SH-SY5Y (cell line): Measurements from ENCODE around the gene GNPAT.

Experiments
- GATA2 ChIP-seq: IDR thresholded peaks from 2 replicates; pipeline ENCODE4 v1.6.1; 2011; ENCODE audit warnings: mild to moderate bottlenecking, low read depth, low read length
- GATA3 ChIP-seq: IDR thresholded peaks from 2 replicates; pipeline ENCODE4 v1.6.1; 2011; ENCODE audit warnings: low read depth, mild to moderate bottlenecking, low read length, moderate library complexity

Gene GNPAT

DNA sequence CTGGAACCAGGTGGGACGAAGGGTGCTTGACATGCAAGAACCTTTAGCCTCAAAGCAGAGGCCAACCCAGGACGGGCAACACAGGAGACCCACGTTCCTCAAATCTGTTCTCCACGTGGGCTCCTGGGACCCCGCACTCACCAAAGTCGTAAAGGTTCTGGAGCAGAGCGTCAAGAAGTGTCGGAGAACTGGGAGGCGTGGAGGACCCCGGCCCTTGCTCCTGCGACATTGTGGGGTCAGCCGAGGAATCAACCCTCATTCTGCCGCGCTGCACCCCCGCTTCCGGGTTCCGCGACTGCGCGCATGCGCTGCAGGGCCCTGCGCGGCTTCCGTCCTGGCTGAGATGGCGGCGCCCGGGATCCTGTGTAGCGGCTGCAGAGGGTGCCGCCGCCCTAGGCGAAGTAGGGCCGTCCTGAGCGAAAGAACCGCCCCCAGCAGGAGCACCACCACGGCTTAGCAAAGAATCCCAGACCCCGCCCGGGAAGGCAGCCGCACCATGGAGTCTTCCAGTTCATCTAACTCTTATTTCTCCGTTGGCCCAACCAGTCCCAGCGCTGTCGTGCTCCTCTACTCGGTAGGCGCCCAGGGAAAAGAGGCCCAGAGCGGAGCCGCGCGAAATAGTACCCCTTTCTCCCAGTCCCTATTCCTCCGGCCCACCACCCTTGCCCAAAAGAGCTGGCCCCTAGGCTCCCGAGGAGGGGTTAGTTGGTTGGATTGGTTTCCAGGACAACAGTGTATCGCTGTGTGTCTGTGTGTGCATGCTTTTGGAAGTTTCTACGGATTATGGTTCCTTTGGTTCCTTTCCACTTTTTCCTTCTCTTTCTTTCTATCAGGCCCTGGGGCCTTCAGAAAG, at the start of gene GNPAT:
Gene GNPAT, plus strand, starts transcription at position 330 of the 853 bp plus-strand sequence. Its CDS starts 167 bp downstream, at position 497.
- TF ChIP-seq GATA2 (no peak), GATA3 (no peak)

DNA sequence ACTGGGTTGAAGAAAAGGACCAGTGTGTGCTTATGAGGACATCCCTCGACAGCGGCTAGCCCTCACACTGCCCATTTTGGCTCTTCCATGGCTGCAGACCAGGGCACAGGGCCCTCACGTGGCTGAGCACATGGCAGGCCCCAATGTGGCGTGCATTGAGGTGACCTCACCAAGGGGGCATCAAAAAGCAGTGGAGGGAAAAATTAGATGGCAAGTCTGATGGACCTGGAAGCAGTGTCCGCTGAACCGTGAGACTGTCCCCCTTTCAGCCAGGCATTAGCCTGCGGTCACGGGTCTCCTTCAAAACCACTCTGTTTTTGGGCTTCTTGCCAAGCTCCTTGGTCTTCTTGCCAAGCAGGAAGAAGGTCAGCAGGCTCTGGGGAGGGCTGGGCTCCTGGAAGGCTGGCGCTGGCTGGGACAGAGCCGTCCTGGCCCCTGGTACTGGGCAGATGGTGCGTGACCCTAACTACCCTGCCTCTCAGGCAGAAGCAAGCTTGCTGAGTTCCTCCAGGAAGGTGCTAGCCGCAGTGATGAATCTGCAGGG, 48.3 kb upstream of the GNPAT start:
- no peak for TF ChIP-seq GATA2
- TF ChIP-seq GATA3 = no peak

DNA sequence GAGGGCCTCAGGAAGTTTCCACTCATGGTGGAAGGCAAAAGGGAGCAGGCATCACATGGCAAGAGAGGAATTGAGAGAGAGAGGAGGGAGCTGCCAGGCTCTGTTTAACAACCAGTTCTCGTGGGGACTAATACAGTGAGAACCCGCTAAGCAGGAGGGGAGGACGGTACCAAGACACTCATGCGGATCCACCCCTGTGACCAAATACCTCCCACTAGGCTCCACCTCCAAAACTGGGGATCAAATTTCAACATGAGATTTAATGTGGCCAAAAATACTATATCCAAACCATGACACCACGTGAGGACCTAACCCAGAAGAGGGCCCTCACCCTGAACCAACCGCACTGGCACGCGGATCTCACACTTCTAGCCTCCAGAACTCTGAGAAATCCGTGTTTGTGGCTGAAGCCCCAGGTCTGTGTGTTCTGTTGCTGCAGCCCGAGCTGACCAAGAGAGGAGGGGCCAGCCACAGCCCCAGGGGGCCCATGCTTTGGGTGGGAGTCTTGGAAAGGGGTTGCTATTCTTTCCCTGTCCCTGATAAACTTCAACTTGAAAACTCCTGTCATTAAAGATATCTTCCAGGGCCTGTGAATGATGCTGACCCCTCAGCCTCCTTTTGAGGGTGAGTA, 47.2 kb upstream of the GNPAT start:
- TF ChIP-seq GATA3 (no peak), GATA2 (no peak)

DNA sequence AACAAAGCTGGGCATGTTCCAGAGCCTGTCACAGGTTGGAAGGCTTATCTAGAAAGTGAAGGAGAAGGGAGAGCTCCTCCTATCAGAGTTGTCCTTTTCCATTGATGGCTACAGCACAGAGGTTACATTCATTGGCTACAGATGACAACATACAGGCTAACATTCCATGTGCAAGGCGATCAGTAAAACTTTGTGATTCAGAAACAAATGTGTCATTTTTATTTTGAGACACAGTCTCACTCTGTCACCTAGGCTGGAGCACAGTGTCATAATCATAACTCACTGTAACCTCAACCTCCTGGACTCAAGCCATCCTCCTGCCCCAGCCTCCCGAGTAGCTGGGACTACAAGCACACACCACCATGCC, 46.6 kb upstream of the GNPAT start:
- TF ChIP-seq GATA3 (no peak), GATA2 (no peak)

DNA sequence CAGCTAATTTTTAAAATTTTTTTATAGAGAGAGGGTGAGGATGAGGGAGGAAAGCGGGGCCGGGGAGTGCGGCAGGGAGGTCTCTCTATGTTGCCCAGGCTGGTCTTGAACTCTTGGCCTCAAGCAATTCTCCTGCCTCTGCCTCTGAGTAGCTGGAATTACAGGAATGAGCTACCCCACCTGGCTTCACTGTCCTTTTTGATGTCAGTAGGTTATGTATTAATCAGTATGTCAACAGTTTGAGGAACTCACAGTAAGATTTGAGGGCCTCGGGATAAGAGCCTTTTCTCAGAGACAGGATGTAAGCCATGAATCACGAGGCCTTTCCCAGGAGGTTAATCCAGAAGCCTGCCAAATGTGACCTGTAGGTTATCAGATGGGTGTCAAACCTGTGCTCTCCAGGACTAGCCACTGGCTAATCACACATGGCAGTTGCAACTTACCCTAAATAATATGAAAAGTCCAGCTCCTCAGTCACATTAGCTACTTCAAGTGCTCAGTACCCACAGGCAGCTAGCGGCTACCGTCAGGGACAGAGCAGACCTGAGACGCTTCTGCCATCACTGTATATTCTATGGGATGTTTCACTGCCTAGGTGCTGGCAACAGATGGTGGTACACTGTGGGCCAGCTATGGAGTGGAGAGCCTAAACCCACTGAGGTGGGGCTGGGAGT, 46.0 kb upstream of the GNPAT start:
- TF ChIP-seq GATA2 (no peak), GATA3 (no peak)

DNA sequence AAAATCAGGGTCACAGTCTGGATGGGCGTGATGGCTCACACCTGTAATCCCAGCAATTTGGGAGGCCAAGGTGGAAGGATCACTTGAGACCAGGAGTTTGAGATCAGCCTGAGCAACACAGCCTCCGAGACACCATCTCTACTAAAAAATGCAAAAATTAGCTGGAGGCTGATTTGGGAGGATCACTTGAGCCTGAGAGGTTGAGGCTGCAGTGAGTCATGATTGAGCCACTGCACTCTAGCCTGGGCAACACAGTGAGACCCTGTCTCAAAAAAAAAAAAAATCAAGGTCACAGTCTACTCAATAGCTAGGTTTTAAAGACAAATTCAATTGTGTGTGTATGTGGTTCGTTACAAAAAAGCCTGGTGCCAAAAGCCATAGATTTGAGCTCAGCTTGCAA, 44.7 kb upstream of the GNPAT start:
- TF ChIP-seq GATA3 (no peak), GATA2 (no peak)

DNA sequence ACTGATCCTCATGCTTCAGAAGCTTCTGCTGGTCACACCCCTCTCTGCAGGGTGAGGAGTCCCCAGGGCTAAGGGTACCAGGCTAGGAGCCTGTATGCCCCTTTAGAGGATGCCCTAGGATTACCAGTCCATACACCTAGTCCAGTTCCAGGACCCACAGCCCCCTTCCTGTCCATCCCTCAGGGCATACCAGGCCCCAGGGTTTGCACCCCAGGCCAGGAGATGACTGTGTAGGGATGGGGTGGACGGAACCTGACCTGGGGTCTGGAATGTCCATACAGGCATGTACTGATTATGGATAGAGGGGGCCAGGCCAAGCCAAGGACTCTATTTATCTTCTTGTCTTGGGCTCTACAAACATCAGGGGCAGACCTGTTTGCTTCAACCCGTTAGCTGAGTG, 44.3 kb upstream of the GNPAT start:
- TF ChIP-seq GATA2 (no peak), GATA3 (no peak)

DNA sequence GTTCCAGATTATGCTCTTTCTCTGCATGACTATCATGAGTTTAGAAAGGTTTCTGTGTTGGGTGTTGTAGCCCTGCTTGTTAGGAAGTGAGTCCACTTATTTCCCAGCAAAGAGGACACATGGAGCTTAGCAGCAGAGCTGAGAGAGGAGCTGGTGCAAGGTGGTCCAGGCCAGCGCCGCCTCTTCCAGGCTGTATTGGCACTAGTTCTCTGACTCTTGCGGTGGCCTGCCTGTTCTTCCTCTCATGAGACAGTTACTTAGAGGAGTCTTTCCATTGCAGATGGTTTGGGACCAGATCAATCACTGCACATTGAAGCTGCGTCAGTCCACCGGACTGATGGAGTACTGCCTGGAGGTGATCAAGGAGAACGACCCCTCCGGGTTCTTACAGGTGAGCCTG, 41.1 kb upstream of the GNPAT start:
- TF ChIP-seq GATA2 (no peak), GATA3 (no peak)

DNA sequence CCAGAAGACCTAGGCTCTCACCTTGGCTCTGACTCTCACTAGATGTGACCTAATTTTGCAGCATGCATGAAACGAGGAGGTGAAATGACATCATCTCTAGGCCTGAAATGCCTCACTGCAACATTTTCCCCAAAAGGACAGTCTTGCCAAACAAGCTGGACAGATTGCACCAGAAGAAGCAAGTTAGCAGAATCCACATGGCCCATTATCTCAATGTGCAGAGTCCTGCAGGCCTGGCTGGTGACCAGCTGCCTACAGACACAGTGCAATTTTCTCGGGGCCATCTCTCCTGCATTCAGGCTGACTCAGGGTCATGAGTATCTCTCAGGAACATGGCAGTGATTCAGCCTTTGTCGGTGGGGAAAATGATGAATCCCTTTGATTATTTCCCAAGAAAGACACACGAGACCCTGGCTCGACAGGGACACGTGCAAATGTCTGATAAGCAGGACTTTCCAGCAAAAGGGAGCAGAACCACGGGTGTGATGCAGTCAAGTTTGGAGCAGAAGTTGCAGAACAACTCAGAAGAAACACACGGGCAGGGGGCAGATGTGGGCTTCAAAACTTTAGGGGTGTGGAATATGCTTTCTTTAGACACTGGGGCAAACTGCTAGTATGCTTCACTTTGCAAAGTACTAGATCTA, 40.5 kb upstream of the GNPAT start:
- TF ChIP-seq GATA2 = peak; percentile 72
- no peak for TF ChIP-seq GATA3

DNA sequence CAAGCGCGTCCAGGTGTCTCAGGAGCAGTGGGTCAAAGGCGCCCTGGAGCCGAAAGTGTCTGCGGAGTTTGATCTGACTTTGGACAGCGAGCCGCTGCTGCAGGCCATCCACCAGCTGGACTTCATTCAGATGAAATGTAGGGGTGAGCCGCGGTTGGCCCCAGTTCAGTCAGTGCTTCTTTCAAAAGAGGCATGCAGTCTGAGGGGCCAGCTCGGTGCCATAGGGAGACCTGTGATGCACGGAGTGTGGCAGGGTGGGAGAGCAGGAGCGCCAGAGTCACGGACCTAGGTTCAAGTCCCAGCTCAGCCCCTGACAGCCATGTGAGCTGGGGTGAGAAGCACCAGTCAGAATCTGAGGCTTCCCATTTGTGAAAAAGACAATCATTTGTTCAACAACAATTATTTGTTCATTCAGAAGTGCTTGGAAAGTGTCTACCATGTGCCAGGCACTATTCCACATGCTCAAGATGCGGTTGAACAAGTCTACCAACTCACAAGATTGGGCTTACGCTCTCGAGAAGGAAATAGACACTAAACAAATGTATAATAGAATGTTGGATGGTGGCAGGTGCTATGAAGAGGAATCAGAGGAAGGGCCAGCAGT, 39.5 kb upstream of the GNPAT start:
- TF ChIP-seq GATA3 (no peak), GATA2 (no peak)

DNA sequence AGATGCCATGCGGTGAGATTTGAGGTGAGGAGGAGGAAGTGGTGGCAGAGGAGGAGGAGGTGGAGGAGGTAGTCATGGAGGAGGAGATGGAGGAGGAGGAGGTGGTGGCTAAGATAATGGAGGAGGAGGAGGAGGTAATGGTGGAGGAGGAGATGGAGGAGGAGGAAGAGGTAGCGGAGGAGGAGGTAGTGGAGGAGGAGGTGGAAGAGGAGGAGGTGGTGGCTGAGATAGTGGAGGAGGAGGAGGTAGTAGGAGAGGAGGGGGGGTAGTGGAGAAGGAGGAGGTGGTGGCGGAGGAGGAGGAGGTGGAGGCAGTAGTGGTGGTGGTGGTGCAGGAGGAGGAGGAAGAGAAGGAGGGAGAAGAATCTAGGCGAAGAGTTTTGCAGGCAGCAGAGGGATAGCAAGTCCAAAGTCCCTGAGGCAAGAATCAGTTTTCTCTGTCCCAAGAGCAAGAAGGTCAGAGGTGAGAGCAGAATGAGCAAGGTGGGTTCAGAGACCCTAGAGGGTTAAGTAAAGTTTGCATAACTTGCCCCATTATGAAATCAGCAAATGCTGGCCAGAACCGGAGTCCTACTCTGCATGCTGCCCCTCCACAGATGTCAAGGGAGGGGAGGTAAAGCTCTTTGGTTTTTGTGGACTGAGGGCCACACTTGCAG, 38.9 kb upstream of the GNPAT start:
- no peak for TF ChIP-seq GATA3

DNA sequence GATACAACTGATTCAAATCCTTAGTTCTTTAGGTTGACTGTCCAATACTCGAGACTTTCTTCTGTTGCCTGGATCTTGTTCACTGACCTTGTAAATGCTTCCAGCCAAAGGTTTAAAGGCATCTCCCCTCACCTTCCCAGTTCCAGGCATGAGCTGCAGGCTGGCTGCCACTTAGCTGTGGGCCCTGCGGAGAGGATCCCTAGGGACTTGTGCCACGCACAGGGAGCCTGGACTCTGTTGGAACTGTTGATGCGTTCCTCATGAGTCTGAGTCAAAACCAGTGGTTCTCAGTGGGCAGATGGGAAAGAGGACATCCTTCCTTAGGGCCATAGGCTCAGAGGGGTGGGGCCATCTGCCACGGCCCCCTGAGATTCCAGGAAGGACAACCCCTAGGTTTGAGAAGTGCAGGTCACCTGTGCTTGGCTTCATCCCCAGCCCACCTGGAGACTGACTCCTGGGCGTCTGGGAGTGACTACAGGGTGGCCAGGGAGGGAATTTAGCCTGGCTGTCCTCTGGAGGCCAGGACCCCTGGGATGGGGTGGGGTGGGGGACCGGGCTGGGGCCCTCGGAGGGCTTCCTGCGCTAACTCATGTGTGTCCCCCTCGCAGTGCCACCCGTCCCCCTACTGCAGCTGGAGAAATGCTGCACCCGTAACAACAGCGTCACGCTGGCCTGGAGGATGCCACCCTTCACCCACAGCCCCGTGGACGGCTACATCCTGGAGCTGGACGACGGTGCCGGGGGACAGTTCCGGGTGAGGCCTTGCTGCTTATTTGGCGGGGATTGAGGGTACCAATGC, 37.6 kb upstream of the GNPAT start:
- TF ChIP-seq GATA3 (no peak), GATA2 (no peak)

DNA sequence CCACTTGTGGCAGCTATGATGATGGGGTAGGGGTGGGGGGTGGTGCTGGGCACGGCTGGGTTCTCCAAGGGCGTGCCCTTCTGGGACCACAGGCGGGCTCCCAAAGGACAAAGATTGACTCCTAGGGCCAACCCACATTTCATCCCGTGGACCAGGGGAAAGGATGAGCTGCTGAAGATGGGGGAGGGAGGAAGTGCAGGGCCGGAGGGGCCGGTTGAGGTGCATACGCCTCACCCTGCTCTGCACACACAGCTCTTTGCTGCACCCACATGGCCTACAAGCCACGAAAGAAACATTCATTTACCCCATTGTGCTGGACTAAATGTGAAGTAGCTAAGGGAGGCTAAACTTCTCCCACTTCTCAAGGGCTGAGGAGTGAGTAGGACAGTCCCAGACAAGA, 34.2 kb upstream of the GNPAT start:
- TF ChIP-seq GATA2 (no peak), GATA3 (no peak)

DNA sequence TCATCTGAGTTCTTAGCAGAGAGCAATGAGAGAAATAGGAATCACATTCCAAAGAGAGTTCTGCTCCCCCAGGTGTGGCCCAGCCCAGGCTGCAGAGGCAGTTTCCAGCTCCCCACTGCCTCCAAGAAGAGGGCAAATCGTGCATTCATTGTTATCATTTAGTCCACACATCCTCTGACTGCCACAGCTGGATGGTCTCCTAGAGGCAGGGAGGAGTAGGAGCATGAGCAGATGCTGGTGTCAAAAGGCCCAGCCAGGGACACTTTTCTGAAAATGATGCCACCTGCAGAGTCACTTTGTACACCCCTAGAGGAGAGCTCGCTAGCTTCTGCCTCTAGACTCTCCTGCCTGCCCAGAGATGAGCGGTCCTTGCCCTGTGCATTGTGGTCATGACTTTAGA, 33.6 kb upstream of the GNPAT start:
- TF ChIP-seq GATA2 = no peak

DNA sequence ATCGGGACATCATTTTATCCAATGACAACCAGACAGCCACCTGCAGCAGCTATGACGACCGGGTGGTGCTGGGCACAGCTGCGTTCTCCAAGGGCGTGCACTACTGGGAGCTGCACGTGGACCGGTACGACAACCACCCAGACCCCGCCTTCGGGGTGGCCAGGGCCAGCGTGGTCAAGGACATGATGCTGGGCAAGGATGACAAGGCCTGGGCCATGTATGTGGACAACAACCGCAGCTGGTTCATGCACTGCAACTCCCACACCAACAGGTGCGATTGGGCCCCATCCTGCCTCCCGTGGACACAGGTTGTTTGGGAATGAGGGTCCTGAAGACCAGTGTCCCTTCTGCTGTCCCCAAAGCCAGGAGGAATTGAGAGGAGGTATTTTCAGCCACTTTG, 32.0 kb upstream of the GNPAT start:
- no peak for TF ChIP-seq GATA2
- no peak for TF ChIP-seq GATA3
